ENCODE results near the gene LFNG. TPM values are rescaled to one million over a fixed set of nuclear protein-coding genes. Genes with fewer than 3 reads are reported as not detected.

LFNG gene
- total RNA-seq, 1 experiment from 2014 or later: 0.19 TPM

DNA sequence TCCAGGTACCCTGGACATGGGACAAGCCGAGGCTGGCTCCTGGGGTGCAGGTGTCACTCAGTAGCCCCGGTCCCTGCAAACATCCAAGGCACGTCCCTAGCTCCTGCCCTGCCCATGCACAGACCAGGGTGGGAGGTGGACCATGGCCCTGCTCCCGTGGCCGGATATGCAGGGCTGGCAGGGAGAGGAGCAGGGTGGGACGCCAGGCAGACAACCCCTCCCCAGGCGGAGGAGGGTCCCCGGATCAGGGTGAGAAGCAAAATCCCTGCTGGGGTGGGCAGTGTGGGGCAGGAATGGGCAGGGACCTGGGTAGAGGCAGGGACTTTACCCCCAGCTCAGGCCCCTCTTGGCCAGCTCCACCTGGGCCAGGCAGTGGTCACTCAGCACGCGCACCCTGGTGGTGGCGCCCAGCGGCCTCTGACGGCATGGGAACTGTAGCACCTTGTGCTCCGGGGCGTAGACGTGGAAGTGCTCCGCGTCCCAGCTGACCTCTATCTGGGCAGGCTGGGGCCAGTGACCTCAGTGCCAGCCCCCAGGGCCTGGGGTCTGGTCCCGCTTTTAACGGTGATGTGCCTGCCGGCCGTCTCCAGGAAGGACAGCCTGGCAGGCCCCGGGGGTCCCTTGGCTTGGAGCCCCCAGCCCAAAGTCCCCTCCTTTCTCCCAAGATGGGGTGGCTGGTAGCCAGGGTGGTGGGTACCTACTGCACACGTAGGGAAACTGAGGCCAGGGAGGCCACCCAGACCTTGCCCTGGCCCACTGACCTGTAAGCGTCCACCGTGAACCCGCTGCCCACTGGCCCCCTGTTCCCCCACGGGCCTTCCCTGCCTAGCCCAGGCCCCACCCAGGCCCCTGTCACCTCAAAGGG lies 44.5 kb upstream of the LFNG start:
- Histone ChIP-seq H3K4me2 (ENCODE audit: low read depth, low read length, poor library complexity, severe bottlenecking) (no peak overlapping the region), H3K9me2 (replicated peaks; ENCODE audit: insufficient read depth, low read length) (no peaks in the 10 kb centered on the region), H3K9me3 (ENCODE audit: low read length) (no peaks in the 10 kb centered on the region), H2AFZ (ENCODE audit: low read length) (no peak overlapping the region), H4K20me1 (ENCODE audit: insufficient read depth, low read depth, low read length) (no peaks in the 10 kb centered on the region), H3K79me2 (ENCODE audit: low read length) (no peaks in the 10 kb centered on the region), H3K36me3 (ENCODE audit: insufficient read depth, low read length) (no peaks in the 10 kb centered on the region), H3K4me1 (ENCODE audit: low read length) (no peaks in the 10 kb centered on the region), H3K27ac (ENCODE audit: low read length) (no peak overlapping the region), H3K4me3 (ENCODE audit: low read length) (no peak overlapping the region), H3K27me3 (ENCODE audit: low read length) (no peaks in the 10 kb centered on the region), H3K9ac (ENCODE audit: low read length) (no peak overlapping the region)
- no peak for DNase-seq

DNA sequence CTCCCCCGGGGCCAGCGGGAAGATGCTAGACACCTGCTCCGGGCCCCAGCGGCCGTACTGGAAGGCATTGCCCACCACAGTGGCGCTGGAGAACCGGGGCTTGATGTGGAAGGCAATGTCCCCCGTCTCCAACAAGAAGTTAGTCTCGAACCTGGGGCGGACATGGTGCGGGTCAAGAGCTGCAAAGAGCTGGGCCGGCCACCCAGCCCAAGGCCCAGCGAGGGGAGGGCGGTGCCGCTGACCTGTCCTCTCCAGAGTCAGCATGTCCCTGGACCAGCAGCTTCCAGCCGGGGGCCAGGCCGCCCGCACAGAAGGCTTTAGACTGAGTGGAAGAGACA lies 43.9 kb upstream of the LFNG start:
- DNase-seq: no peak
- H3K9me3 ChIP-seq (ENCODE audit: low read length): no peaks in the 10 kb centered on the region
- H3K4me1 ChIP-seq (ENCODE audit: low read length): no peaks in the 10 kb centered on the region
- H4K20me1 ChIP-seq (ENCODE audit: insufficient read depth, low read depth, low read length): no peaks in the 10 kb centered on the region
- H3K9ac ChIP-seq (ENCODE audit: low read length): no peak overlapping the region
- no peaks in the 10 kb centered on the region for H3K36me3 ChIP-seq (ENCODE audit: insufficient read depth, low read length)
- H3K27ac ChIP-seq (ENCODE audit: low read length): no peak overlapping the region
- no peak overlapping the region for H3K4me2 ChIP-seq (ENCODE audit: low read depth, low read length, poor library complexity, severe bottlenecking)
- no peaks in the 10 kb centered on the region for H3K79me2 ChIP-seq (ENCODE audit: low read length)
- H3K9me2 ChIP-seq (replicated peaks; ENCODE audit: insufficient read depth, low read length): no peaks in the 10 kb centered on the region
- H2AFZ ChIP-seq (ENCODE audit: low read length): no peak overlapping the region
- H3K4me3 ChIP-seq (ENCODE audit: low read length): no peak overlapping the region
- H3K27me3 ChIP-seq (ENCODE audit: low read length): no peaks in the 10 kb centered on the region

DNA sequence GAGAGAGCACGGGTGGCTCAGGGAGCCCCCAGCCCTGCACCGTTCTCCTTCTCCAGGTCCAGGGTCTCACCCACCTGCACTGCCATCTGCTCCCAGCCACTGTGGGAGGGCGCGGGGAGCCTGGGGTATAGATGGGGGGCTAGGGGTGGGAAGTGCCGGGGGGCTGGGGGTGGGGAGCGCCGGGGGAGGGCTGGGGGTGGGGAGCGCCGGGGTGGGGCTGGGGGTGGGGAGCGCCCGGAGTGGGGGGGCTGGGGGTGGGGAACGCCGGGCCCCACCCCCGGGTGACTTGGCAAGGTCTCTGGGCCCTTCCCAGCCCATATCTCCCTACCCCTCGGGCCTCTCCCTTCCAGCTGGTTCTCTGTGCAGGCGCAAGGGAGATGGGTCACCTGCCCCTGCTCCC lies 43.3 kb upstream of the LFNG start, which contains the start of gene GRIFIN:
Gene GRIFIN (minus strand): TSS at position 101 of the 400 bp plus-strand sequence. CDS start 15 bp downstream, at position 86.
- Histone ChIP-seq H4K20me1 (ENCODE audit: insufficient read depth, low read depth, low read length) (no peaks in the 10 kb centered on the region), H3K27ac (ENCODE audit: low read length) (no peak within 1 kb of the TSS), H3K4me3 (ENCODE audit: low read length) (no peak within 1 kb of the TSS), H3K9me2 (replicated peaks; ENCODE audit: insufficient read depth, low read length) (no peaks in the 10 kb centered on the region), H3K27me3 (ENCODE audit: low read length) (no peaks in the 10 kb centered on the region), H3K4me2 (ENCODE audit: low read depth, low read length, poor library complexity, severe bottlenecking) (no peak within 1 kb of the TSS), H2AFZ (ENCODE audit: low read length) (no peak within 1 kb of the TSS), H3K4me1 (ENCODE audit: low read length) (no peaks in the 10 kb centered on the region), H3K9me3 (ENCODE audit: low read length) (no peaks in the 10 kb centered on the region), H3K36me3 (ENCODE audit: insufficient read depth, low read length) (no peaks in the 10 kb centered on the region), H3K9ac (ENCODE audit: low read length) (no peak within 1 kb of the TSS), H3K79me2 (ENCODE audit: low read length) (no peaks in the 10 kb centered on the region)
- DNase-seq: no peak

DNA sequence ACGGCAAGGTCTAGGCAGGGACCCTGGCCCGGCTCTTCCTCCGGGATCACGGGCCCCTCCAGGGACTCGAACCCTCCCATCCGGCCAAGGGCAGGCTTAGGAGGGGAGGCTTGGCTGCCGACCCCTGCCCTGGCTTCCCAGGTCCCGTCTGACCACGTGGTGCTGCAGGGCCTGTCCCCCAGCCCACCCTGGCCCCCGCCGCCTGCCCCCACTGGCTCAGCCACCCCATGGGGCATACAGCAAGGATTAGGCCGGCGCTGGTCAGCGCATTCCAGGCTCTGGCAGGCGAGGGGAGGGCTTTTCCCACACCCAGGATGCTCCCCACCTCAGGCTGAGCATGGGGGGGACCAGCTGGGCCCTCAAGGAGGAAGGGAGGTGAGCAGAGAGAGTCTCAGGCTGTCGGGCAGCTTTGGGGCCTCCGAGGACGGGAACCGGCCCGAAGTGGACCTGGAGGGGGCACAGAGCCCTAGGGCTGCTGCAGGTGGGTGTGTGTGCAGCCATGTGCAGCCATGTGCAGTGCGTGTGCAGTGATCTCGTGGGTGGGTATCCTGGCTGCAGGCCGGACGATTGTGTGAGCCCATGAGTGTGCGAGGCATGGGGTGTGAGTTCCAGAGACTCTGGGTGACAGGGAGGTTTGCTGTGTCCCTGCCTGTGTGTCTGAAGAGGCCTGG lies 42.7 kb upstream of the LFNG start:
- no peak overlapping the region for H2AFZ ChIP-seq (ENCODE audit: low read length)
- H3K9ac ChIP-seq (ENCODE audit: low read length): no peak overlapping the region
- H4K20me1 ChIP-seq (ENCODE audit: insufficient read depth, low read depth, low read length): no peaks in the 10 kb centered on the region
- H3K4me1 ChIP-seq (ENCODE audit: low read length): no peaks in the 10 kb centered on the region
- H3K36me3 ChIP-seq (ENCODE audit: insufficient read depth, low read length): no peaks in the 10 kb centered on the region
- no peaks in the 10 kb centered on the region for H3K9me3 ChIP-seq (ENCODE audit: low read length)
- no peak overlapping the region for H3K4me3 ChIP-seq (ENCODE audit: low read length)
- H3K79me2 ChIP-seq (ENCODE audit: low read length): no peaks in the 10 kb centered on the region
- no peak overlapping the region for H3K27ac ChIP-seq (ENCODE audit: low read length)
- no peaks in the 10 kb centered on the region for H3K27me3 ChIP-seq (ENCODE audit: low read length)
- H3K9me2 ChIP-seq (replicated peaks; ENCODE audit: insufficient read depth, low read length): no peaks in the 10 kb centered on the region
- DNase-seq: no peak
- no peak overlapping the region for H3K4me2 ChIP-seq (ENCODE audit: low read depth, low read length, poor library complexity, severe bottlenecking)

DNA sequence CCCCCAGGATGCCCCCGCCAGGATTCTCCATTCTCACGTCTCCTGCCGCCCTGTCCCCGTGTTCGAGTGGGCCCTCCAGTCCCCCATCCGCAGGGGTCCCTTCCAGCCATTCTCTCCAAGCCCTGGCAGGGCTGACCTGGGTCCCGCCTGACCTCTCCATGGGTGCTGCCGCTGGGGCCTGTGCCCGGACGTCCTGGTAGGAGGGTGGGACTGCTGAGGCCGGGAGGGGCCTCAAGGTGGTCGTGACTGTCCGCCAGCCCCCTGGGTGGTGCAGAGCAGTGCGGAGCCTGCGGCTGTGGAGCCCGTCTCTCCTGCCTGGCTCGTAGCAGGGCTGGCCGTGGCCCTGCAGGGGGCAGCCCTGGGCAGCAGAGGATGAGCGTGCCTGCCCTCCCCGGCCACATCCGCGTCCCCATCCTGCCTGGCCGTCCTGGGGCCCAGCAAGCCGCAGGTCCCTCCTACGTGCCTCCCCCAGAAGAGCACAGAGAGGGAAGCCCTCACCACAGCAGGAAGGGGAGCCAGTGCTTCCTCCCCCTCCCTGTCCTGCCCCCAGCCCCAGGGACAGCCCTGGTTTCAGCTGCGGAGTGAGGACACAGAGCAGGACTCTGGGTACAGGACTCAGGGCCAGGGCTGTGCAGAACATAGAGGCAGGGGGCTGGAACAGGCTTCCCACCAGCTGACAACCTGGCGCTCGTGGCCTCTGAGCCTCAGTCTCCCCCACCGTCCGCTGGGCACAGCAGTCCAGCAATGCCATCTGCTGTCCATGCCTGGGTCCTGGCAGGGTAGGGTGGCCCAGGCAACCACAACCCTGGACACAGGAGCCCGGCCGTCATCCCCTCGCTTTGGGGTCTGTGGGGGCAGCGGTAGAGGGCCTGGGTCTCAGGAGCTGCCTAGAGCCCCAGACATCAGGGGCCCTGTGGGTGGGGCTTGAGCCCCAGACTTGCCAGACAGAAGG lies 41.9 kb upstream of the LFNG start:
- Histone ChIP-seq H3K4me3 (ENCODE audit: low read length) (no peak overlapping the region), H3K27me3 (ENCODE audit: low read length) (no peaks in the 10 kb centered on the region), H3K79me2 (ENCODE audit: low read length) (no peaks in the 10 kb centered on the region), H4K20me1 (ENCODE audit: insufficient read depth, low read depth, low read length) (no peaks in the 10 kb centered on the region), H3K36me3 (ENCODE audit: insufficient read depth, low read length) (no peaks in the 10 kb centered on the region), H3K9me2 (replicated peaks; ENCODE audit: insufficient read depth, low read length) (no peaks in the 10 kb centered on the region), H2AFZ (ENCODE audit: low read length) (no peak overlapping the region), H3K4me2 (ENCODE audit: low read depth, low read length, poor library complexity, severe bottlenecking) (no peak overlapping the region), H3K9ac (ENCODE audit: low read length) (no peak overlapping the region), H3K27ac (ENCODE audit: low read length) (no peak overlapping the region), H3K4me1 (ENCODE audit: low read length) (no peaks in the 10 kb centered on the region), H3K9me3 (ENCODE audit: low read length) (no peaks in the 10 kb centered on the region)
- peak; percentile 50 for DNase-seq

DNA sequence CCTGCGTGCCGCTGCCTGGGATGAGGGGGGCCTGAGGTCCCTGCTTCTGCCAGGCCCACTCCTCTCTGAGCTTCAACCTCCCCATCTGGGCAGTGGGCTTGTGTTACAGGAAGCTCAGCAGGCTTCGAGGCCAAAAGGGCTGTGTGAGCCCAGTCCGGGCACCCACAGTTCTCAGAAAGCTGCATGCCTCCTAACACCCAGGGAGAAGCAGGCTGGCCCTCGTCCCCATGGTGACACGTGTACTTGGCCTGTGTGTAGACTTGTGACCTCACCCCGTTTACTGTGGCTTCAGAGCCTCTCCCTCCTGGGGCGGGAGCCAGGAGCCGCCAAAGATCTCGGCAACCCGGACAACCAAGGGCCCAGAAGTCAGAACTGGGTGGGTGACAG lies 41.2 kb upstream of the LFNG start:
- Histone ChIP-seq H3K4me1 (ENCODE audit: low read length) (no peaks in the 10 kb centered on the region), H3K9me3 (ENCODE audit: low read length) (no peaks in the 10 kb centered on the region), H3K4me2 (ENCODE audit: low read depth, low read length, poor library complexity, severe bottlenecking) (no peak overlapping the region), H4K20me1 (ENCODE audit: insufficient read depth, low read depth, low read length) (no peaks in the 10 kb centered on the region), H2AFZ (ENCODE audit: low read length) (no peak overlapping the region), H3K36me3 (ENCODE audit: insufficient read depth, low read length) (no peaks in the 10 kb centered on the region), H3K27me3 (ENCODE audit: low read length) (no peaks in the 10 kb centered on the region), H3K9me2 (replicated peaks; ENCODE audit: insufficient read depth, low read length) (no peaks in the 10 kb centered on the region), H3K79me2 (ENCODE audit: low read length) (no peaks in the 10 kb centered on the region), H3K9ac (ENCODE audit: low read length) (no peak overlapping the region), H3K4me3 (ENCODE audit: low read length) (no peak overlapping the region), H3K27ac (ENCODE audit: low read length) (no peak overlapping the region)
- DNase-seq: no peak

GRCh38 chr7:2478800-2479199 lies 40.8 kb upstream of the LFNG start:
- no peak overlapping the region for H3K9ac ChIP-seq (ENCODE audit: low read length)
- no peak overlapping the region for H3K27ac ChIP-seq (ENCODE audit: low read length)
- H3K4me3 ChIP-seq (ENCODE audit: low read length): no peak overlapping the region
- no peaks in the 10 kb centered on the region for H4K20me1 ChIP-seq (ENCODE audit: insufficient read depth, low read depth, low read length)
- H3K79me2 ChIP-seq (ENCODE audit: low read length): no peaks in the 10 kb centered on the region
- H3K4me1 ChIP-seq (ENCODE audit: low read length): no peaks in the 10 kb centered on the region
- H3K9me3 ChIP-seq (ENCODE audit: low read length): no peaks in the 10 kb centered on the region
- no peak for DNase-seq
- H2AFZ ChIP-seq (ENCODE audit: low read length): no peak overlapping the region
- H3K9me2 ChIP-seq (replicated peaks; ENCODE audit: insufficient read depth, low read length): no peaks in the 10 kb centered on the region
- H3K36me3 ChIP-seq (ENCODE audit: insufficient read depth, low read length): no peaks in the 10 kb centered on the region
- H3K27me3 ChIP-seq (ENCODE audit: low read length): no peaks in the 10 kb centered on the region
- H3K4me2 ChIP-seq (ENCODE audit: low read depth, low read length, poor library complexity, severe bottlenecking): no peak overlapping the region
